ENCODE data around the gene PSMC4.

PSMC4 gene

GRCh38 chr19:39998501-39998900, 27.5 kb downstream of the PSMC4 start:
- in situ Hi-C loops (cut with HindIII; ENCODE audit: low pct_unique_long_range_greater_than_20kb, low sequenced_read_pairs): no loop called here
- no peak for TF ChIP-seq JUND (IDR thresholded peaks at IDR 0.05; ENCODE audit: low read depth)
- DNase-seq (ENCODE audit: low read depth in 1 of 2, low spot score in 1 of 2): no peak

DNA sequence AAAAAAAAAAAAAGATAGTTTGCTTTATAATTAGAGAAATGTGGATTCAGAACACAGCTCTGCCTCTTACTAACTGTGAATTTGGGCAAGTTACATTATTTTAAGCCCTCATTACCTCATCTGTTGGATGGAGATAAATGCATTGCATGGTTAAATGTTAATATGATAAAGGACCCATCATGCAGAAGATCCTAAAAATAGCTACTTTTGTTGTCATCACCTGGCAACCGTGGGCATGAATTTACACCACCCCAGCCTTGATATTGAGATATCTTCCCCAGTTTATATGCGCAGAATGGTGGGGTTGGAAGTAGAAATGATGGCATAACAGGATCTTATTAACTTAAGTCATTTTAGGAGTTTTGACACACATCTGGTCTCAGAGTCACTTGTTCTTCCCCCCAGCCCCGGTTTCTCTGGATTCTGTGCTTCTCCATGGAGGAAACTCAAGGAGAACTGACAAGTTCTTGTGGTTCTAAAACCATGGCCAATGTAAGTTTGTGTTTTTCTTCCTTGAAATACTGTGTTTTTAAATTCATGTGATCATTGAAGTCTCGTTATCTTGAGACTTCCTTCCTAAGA, 34.8 kb downstream of the PSMC4 start:
- DNase-seq (ENCODE audit: low read depth in 1 of 2, low spot score in 1 of 2): no peak
- in situ Hi-C loops (cut with HindIII; ENCODE audit: low pct_unique_long_range_greater_than_20kb, low sequenced_read_pairs): no loop called here
- no peak for TF ChIP-seq JUND (IDR thresholded peaks at IDR 0.05; ENCODE audit: low read depth)

- no peak for TF ChIP-seq JUND (IDR thresholded peaks at IDR 0.05; ENCODE audit: low read depth)
- in situ Hi-C loops (cut with HindIII; ENCODE audit: low pct_unique_long_range_greater_than_20kb, low sequenced_read_pairs): no loop called here
- DNase-seq (ENCODE audit: low read depth in 1 of 2, low spot score in 1 of 2): no peak
These were observed 35.3 kb downstream of the PSMC4 start for GRCh38 chr19:40006273-40006691.

DNA sequence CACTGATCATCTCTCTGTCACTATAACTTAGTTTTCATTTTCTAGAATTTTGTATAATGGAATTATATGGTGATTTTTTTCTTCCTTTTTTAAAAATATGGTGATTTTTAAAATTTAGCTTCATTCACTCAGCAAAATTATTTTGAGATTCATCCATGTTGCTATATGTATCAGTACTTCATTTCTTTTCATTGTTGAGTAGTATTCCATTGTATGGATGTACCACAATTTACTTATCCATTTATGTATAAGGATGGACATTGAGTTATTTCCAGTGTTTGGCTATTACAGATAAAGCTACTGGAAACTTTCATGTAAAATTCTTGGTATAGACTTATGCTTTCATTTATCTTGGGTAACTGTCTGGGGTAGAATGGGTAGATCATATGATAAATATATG, 38.7 kb downstream of the PSMC4 start:
- in situ Hi-C loops (cut with HindIII; ENCODE audit: low pct_unique_long_range_greater_than_20kb, low sequenced_read_pairs): no loop called here
- no peak for TF ChIP-seq JUND (IDR thresholded peaks at IDR 0.05; ENCODE audit: low read depth)

DNA sequence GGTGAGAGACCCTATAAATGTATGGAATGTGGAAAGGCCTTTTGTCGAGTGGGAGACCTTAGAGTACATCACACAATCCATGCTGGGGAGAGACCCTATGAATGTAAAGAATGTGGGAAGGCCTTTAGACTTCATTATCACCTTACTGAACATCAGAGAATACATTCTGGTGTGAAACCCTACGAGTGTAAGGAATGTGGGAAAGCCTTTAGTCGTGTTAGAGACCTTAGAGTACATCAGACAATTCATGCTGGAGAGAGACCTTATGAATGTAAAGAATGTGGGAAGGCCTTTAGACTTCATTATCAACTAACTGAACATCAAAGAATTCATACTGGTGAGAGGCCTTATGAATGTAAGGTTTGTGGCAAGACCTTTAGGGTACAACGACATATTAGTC, 43.0 kb downstream of the PSMC4 start:
- in situ Hi-C loops (cut with HindIII; ENCODE audit: low pct_unique_long_range_greater_than_20kb, low sequenced_read_pairs): no loop called here
- no peak for TF ChIP-seq JUND (IDR thresholded peaks at IDR 0.05; ENCODE audit: low read depth)
- DNase-seq (ENCODE audit: low read depth in 1 of 2, low spot score in 1 of 2): no peak

More for the DNA sequence above, 38.7 kb downstream of the PSMC4 start:
- DNase-seq (ENCODE audit: low read depth in 1 of 2, low spot score in 1 of 2): no peak

DNA sequence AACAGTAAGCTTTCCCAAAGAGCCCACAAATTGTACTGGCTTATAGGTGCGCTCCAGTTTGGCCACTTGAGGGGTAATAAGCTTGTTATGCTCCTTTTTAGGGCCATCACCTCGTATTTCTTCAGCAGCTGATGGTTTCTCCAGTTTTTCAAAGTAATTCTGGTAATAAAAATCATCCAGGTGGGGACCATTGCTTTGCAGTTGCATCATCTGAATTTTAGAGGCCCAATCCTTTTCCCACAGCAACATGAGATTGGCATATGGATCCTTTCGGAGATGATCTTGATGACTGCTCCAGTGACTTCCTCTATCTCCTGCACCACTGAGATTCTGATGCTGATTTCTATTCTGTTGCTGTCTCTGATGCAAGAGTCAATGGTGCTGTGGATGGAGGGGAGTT, 53.0 kb downstream of the PSMC4 start:
- DNase-seq (ENCODE audit: low read depth in 1 of 2, low spot score in 1 of 2): no peak
- in situ Hi-C loops (cut with HindIII; ENCODE audit: low pct_unique_long_range_greater_than_20kb, low sequenced_read_pairs): no loop called here
- no peak for TF ChIP-seq JUND (IDR thresholded peaks at IDR 0.05; ENCODE audit: low read depth)

DNA sequence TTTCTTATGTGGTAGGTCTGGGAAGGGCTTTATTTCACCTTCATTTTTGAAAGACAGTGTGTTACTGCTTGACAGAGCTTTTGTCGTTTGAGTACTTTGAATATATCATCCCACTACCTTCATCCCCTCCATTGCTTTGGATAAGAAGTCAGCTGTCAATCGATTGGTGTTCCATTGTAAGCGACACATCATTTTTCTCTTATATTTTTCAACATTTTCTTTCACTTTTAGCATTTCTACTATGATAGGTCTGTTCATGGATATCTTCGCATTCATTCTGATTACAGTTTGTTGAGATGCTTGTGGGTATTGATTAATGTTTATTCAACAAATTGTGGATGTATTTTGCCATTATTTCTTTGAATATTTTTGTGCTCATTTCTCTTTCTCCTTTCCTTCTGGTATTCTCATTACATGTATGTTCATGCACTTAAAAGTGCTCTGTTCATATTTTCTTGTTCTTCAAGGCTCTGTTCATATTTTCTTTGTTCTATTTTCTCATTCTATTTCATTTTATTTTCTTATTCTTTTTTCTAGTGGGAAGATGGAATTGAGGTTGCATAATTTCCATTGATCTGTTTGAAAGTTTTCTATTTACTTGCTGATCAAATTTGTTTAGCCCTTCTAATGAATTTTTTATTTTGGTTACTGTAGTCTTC, 55.1 kb downstream of the PSMC4 start:
- no peak for DNase-seq (ENCODE audit: low read depth in 1 of 2, low spot score in 1 of 2)
- TF ChIP-seq JUND (IDR thresholded peaks at IDR 0.05; ENCODE audit: low read depth): no peak
- in situ Hi-C loops (cut with HindIII; ENCODE audit: low pct_unique_long_range_greater_than_20kb, low sequenced_read_pairs): no loop called here

DNA sequence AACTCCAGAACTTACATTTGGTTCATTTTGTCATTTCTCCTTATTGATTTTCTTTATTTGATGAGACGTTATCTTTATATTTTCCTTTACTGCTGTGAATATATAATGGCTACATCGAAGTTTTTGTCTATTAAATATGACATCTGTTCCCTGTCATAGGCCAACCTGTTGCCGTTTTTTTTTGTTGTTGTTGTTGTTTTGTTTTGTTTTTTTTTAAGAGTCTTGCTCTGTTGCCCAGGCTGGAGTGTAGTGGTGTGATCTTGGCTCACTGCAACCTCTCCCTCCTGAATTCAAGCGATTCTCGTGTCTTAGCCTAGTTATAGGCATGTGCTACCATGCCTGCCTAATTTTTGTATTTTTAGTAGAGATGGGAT, 55.6 kb downstream of the PSMC4 start:
- TF ChIP-seq JUND (IDR thresholded peaks at IDR 0.05; ENCODE audit: low read depth): no peak
- no peak for DNase-seq (ENCODE audit: low read depth in 1 of 2, low spot score in 1 of 2)
- in situ Hi-C loops (cut with HindIII; ENCODE audit: low pct_unique_long_range_greater_than_20kb, low sequenced_read_pairs): no loop called here
